Suppressor macrophage (primary cell): ENCODE results near the gene RPL15.
A peak's percentile ranks its signal among the peaks of the same experiment; 100 is the strongest.

Experiments
- DNase-seq, 4 experiments: peaks; one replicate each; pipeline ENCODE4 v3.0.0-alpha.2; 2020 to 2022

The RPL15 gene

GRCh38 chr3:23964537-23965235 is 47.8 kb downstream of the RPL15 start:
- DNase-seq = no peak

- DNase-seq = no peak
These were observed 49.4 kb downstream of the RPL15 start for GRCh38 chr3:23966328-23966727.

GRCh38 chr3:23968463-23969184 is 51.7 kb downstream of the RPL15 start:
- DNase-seq = peak in 1 of 4 experiments; percentile 48

GRCh38 chr3:23969393-23969792 is 52.5 kb downstream of the RPL15 start:
- no peak for DNase-seq
